Skin epidermis (tissue), 12 donors: Measurements from ENCODE around the gene NBPF20.
"Not testable (repeated sequence)": the region's sequence is repeated elsewhere in the genome, so short reads cannot be mapped to it uniquely, and the experiment has no call there.

ENCODE experiments used
- H3K27ac ChIP-seq, 21 experiments: fragments of 200-600 bp; sonication (generic) in 11 of 21; one replicate each; pipeline ENCODE4 v1.5.0; 2020; ENCODE audit warnings: mild to moderate bottlenecking in 3 of 21, inconsistent platforms in 2 of 21, moderate library complexity in 2 of 21
- H3K4me3 ChIP-seq, 7 experiments: fragments of 200-600 bp; sonication (generic) in 2 of 7; one replicate each; pipeline ENCODE4 v1.5.0; 2020; ENCODE audit warnings: inconsistent platforms in 2 of 7, mild to moderate bottlenecking in 2 of 7, moderate library complexity in 1 of 7

NBPF20 gene

GRCh38 chr1:145425436-145426029 lies at the start of gene NBPF20:
Gene NBPF20, minus strand, starts transcription at chr1:145425603. Its CDS starts 20,331 bp downstream, at chr1:145405272.
- H3K27ac ChIP-seq: peak within 1 kb of the TSS in 14 of 21 experiments; percentile 42 to 78 (median 63)

GRCh38 chr1:145474837-145475368 lies 49.5 kb upstream of the NBPF20 start:
- not testable (repeated sequence) for H3K27ac ChIP-seq, H3K4me3 ChIP-seq

More at GRCh38 chr1:145425436-145426029, at the start of gene NBPF20:
- H3K4me3 ChIP-seq: peak within 1 kb of the TSS; percentile 39 to 66 (median 60)

GRCh38 chr1:145472731-145473130 lies 47.3 kb upstream of the NBPF20 start:
- not testable (repeated sequence) for H3K4me3 ChIP-seq, H3K27ac ChIP-seq

- H3K27ac ChIP-seq, H3K4me3 ChIP-seq: not testable (repeated sequence)
Measured at GRCh38 chr1:145471365-145471764, 46.0 kb upstream of the NBPF20 start.

GRCh38 chr1:145465405-145466144 lies 40.2 kb upstream of the NBPF20 start:
- Histone ChIP-seq H3K27ac (peak overlapping the region in 18 of 21 experiments; percentile 29 to 85 (median 76)), H3K4me3 (peak overlapping the region; percentile 22 to 48 (median 34))

GRCh38 chr1:145464708-145465336 lies 39.4 kb upstream of the NBPF20 start:
- Histone ChIP-seq H3K27ac (peak overlapping the region in 4 of 21 experiments; percentile 76 to 84 (median 80)), H3K4me3 (peak overlapping the region; percentile 22 to 48 (median 34))

GRCh38 chr1:145464017-145464416 lies 38.6 kb upstream of the NBPF20 start:
- H3K4me3 ChIP-seq, H3K27ac ChIP-seq: not testable (repeated sequence)

- H3K27ac ChIP-seq, H3K4me3 ChIP-seq: not testable (repeated sequence)
Measured at GRCh38 chr1:145460684-145461083, 35.3 kb upstream of the NBPF20 start.

- H3K27ac ChIP-seq: not testable (repeated sequence)
Measured at GRCh38 chr1:145460048-145460447, 34.6 kb upstream of the NBPF20 start.

GRCh38 chr1:145459591-145459990 lies 34.2 kb upstream of the NBPF20 start:
- H3K27ac ChIP-seq, H3K4me3 ChIP-seq: not testable (repeated sequence)

More at GRCh38 chr1:145460048-145460447, 34.6 kb upstream of the NBPF20 start:
- H3K4me3 ChIP-seq: not testable (repeated sequence)

GRCh38 chr1:145459063-145459462 lies 33.7 kb upstream of the NBPF20 start:
- H3K4me3 ChIP-seq, H3K27ac ChIP-seq: not testable (repeated sequence)

- not testable (repeated sequence) for H3K27ac ChIP-seq, H3K4me3 ChIP-seq
Measured at GRCh38 chr1:145454824-145455177, 29.4 kb upstream of the NBPF20 start.

GRCh38 chr1:145453873-145454823 lies 28.7 kb upstream of the NBPF20 start:
- H3K4me3 ChIP-seq, H3K27ac ChIP-seq: not testable (repeated sequence)

GRCh38 chr1:145452506-145452905 lies 27.1 kb upstream of the NBPF20 start:
- H3K4me3 ChIP-seq, H3K27ac ChIP-seq: not testable (repeated sequence)

GRCh38 chr1:145451914-145452313 lies 26.5 kb upstream of the NBPF20 start:
- not testable (repeated sequence) for H3K27ac ChIP-seq, H3K4me3 ChIP-seq

- H3K4me3 ChIP-seq, H3K27ac ChIP-seq: not testable (repeated sequence)
Measured at GRCh38 chr1:145445219-145445618, 19.8 kb upstream of the NBPF20 start.

GRCh38 chr1:145442340-145442739 lies 16.9 kb upstream of the NBPF20 start:
- not testable (repeated sequence) for H3K4me3 ChIP-seq

GRCh38 chr1:145431363-145432256 lies 6.2 kb upstream of the NBPF20 start:
- not testable (repeated sequence) for H3K27ac ChIP-seq
- H3K4me3 ChIP-seq: peak overlapping the region in 4 of 7 experiments; percentile 7 to 26 (median 12)

More at GRCh38 chr1:145442340-145442739, 16.9 kb upstream of the NBPF20 start:
- not testable (repeated sequence) for H3K27ac ChIP-seq
